Measurements from ENCODE around the gene LYRM1.
"Not testable (repeated sequence)": the region's sequence is repeated elsewhere in the genome, so short reads cannot be mapped to it uniquely, and the experiment has no call there.

The LYRM1 gene

GRCh38 chr16:20900299-20901067 is at the start of gene LYRM1, which contains the start of gene DCUN1D3:
LYRM1 (plus strand) TSS chr16:20900771; CDS start chr16:20915556, 14,785 bp downstream.
DCUN1D3 (minus strand) TSS chr16:20900358; CDS start chr16:20862538, 37,820 bp downstream.
- peak; percentile 45 for FAIRE-seq

DNA sequence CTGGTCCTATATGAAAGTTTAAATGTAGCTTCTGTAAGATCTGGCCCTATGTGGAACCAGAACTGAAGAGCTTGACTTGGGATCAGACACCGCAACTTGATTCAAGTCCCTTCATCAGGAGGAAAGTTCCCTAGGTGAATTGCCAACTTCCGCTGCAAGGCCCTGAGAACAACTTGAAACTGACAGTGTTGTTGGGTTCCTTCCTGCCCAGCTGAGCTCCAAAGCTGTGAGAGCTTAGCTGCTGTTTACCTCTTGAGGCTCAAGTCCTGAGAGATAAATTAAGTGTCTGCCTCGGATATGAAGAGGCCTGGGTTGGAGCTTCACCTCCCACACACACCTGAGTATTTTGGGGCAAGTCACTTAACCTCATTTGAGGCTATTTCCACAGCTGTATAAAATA is 49.6 kb upstream of the LYRM1 start:
- no peak for FAIRE-seq

GRCh38 chr16:20851601-20852000 is 49.0 kb upstream of the LYRM1 start:
- no peak for FAIRE-seq

- no peak for FAIRE-seq
These were observed 47.4 kb upstream of the LYRM1 start for GRCh38 chr16:20853143-20853542.

DNA sequence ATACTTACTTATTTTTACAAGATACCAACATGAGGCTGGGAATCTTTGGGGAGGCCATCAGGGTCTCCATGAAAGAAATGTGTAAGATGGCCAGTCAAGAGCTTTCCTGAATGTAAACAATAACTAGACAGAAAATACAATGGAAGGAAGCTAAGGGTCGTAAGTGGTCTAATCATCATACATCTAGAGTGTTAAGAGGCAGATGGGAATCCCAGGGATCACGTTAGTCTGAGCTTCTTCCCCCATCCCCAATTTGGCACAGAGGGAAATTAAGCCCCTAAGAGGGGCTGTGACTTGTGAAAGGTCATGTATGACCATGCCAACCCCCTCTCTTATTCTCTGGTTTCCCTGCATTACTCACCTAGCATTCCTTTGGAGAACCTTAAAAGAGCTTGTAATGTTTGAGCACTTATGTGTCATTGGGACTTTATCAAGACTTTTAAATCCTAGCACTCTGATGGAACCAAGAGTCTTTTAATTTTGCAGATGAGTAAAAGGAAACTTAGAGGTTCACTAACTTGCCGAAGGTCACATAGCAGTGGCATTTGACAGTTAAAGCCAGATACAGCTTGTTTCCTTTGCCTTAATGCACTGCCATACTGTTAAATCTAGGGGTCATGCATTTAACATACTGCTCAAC is 46.5 kb upstream of the LYRM1 start:
- no peak for FAIRE-seq

DNA sequence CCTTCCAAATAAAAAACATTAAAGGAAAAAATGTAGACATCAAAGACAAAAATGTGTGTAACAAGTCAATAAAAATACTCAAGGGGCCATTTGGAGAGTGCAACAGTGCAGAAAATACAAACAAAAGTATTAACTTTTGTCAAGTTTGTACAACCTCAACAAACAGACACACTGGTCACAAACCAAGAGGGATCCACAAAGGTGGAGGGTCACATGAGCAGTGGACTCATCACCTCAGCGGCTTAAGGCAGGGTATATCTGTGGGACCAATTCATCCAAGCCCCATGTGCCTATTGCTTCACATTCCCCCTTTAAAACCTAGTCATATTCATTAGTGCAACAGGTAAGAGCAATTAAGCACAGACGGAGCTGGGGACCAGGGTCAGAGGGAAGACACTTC is 45.6 kb upstream of the LYRM1 start:
- FAIRE-seq, result no peak

- FAIRE-seq, result no peak
These were observed 43.3 kb upstream of the LYRM1 start for GRCh38 chr16:20857281-20857680.

GRCh38 chr16:20859229-20859628 is 41.3 kb upstream of the LYRM1 start:
- no peak for FAIRE-seq

DNA sequence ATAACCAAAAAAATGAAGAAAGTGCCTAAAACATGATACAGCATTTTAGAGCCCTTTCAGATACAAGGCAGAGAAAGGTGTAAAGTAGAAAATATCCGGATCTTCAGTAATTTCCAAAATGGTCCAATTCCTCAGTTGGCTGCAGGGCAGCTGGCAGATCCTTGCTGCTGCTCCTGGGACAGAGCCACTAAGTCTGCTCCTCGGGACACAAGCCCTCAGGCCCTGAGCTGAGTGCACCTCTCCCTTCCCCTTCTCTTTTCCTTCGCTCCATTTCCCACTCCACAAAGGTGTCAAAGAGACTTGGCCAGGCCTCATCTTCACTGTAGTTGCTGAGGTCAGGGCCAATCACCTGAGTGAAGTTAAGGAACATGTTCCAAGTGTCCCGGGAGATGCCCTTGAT is 40.9 kb upstream of the LYRM1 start:
- no peak for FAIRE-seq

DNA sequence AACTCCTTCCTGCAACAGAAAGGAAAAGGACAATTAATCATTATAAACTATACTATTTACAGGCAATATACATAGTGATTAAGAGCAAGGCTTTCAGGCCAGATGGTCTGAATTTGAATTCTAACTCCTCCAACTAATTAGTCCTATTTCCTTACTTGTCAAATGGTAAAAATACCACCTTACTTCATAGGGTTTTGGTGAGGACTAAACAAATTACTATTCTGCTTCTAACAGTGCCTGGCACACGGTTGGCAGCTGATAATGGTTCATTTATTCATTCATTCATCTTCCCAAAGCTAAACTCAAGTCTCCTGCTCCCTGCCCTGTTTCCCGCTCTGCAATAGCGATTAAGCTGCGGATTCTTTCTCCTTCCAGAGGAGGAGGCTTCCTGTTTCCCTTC is 40.2 kb upstream of the LYRM1 start:
- no peak for FAIRE-seq

DNA sequence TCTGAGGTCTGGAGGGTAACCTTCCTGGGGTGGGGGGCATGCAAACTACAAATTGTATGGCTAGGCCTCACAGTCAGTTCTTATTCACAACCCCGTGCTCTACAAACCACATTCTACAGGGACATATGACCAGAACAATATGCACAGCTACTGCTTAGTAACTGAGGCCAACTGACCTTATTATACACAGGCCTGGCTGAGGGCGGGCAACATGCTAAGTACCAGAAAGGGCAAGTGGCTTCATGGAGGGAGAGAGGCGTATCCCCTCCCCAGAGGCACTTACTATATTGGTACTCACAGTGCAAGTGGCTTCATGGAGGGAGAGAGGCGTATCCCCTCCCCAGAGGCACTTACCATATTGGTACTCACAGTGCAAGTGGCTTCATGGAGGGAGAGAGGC is 39.6 kb upstream of the LYRM1 start:
- not testable (repeated sequence) for FAIRE-seq

DNA sequence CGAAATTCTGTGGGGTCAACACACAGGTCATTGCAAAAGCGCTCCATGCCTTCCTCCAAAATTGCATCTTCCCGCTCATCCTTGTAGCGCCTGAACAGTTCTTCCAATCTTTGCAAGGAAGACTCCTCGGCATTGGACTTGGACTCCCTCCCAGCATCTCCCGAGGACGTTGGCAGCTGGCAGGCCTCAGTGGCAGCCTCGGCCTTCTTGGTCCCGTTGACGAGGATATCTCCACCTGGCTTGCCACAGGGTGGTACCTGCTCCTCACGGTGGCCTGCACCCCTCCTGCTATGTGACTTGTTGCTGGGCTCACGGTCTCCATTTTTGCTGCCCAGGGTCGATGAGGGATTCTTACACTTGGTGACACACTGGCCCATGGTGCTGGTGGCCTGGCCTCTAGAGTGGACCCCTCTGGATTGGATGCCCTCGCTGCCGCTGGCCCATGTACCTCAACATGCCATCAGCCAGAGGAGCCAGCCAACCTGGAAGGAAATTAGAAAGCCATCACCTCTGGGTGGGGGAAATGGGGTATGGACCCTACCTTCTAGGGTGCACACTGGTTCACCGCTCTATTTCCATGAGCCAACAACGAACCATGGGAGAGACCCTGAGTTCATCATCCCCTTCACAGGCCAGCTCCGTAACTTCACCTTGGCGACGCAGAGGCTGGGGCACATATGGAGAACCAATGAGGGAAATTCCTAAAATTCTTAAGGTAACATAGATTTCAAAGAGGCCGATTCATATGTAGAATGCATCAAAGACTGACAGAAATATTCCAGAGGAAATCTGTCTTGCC is 38.2 kb upstream of the LYRM1 start:
- FAIRE-seq, result no peak

- FAIRE-seq, result not testable (repeated sequence)
These were observed 36.2 kb upstream of the LYRM1 start for GRCh38 chr16:20864376-20864775.

GRCh38 chr16:20865420-20866131 is 35.0 kb upstream of the LYRM1 start:
- FAIRE-seq, result no peak

- no peak for FAIRE-seq
These were observed 34.3 kb upstream of the LYRM1 start for GRCh38 chr16:20866145-20866772.

DNA sequence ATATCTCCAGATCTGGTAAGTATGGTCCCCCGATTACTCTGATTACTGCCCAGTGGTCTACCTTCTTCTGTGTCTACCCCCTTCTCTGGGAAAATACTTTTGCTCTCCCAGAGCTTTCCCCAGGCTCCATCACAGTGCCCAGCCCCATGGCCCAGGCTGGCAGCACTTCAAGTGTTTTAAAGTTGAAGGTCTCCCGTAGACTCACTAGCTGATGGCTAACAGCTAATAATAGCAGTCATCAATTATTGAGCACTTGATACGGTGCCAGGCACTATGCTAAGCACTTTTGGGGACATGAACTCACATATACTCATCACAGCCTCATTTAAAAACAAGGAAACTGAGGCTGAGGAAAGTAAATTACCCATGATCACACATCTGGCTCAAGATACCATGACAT is 33.8 kb upstream of the LYRM1 start:
- no peak for FAIRE-seq

DNA sequence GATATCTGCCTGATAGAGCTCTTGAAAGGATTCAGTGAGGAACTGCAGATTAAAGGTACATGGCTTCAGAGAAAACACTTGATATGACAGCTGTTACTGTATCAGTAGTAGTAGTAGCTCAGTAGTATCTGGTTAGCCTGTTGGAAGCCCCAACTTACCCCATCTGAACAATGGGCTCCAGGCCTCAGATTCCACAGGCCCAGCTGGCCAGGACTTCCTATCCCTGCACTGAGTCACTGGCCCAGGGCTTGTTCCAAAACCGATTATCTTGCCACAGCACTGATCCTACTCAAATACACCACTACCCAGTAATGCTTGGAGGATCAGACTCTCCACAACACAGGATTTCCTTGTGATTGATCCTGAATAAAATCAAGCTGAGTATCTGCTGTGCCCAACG is 33.0 kb upstream of the LYRM1 start:
- FAIRE-seq, result no peak

- no peak for FAIRE-seq
These were observed 31.7 kb upstream of the LYRM1 start for GRCh38 chr16:20868890-20869289.

GRCh38 chr16:20870122-20870820 is 30.3 kb upstream of the LYRM1 start:
- no peak for FAIRE-seq

DNA sequence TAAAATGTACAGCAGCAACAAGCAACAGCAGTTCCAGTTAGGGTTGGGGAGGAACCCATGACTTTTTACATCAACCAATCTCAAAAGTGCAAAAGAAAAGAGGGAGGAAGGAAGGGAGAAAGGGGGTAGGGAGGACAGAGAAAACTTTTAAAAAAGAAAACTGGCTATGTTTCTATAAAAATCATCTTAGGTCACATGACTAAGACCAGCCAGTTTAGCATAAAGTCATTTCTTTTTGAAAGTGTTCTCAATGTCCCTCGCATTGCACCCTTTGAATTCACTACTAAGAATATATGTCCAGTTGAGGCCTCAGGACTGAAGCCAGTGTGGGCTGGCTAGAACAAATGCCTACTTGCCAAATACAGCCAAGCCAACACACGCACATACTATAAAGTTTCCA is 29.3 kb upstream of the LYRM1 start:
- no peak for FAIRE-seq

GRCh38 chr16:20871941-20872815 is 28.4 kb upstream of the LYRM1 start:
- FAIRE-seq, result no peak
